K562 (cell line): ENCODE results near the gene ANKRD23. TPM values are rescaled to one million over a fixed set of nuclear protein-coding genes. Genes with fewer than 3 reads are reported as not detected.
A peak's percentile ranks its signal among the peaks of the same experiment; 100 is the strongest.

ENCODE experiments used
- ATAC-seq: fragments of 200-7000 bp; cut with Tn5 transposase; 3 replicates; pipeline ENCODE4 v1.9.1; 2020; ENCODE audit warnings: moderate library complexity
- BruUV-seq: library from RNA; stranded (reverse); fragments of 400-500 nt; replicated peaks from 2 replicates; lab custom pipeline; 2021; lab: Mats Ljungman, UMichigan
- CTCF ChIA-PET: fragments of 300-600 bp; formaldehyde crosslinking; extraction: SDS; loops from one replicate; lab custom pipeline; 2021; ENCODE audit warnings: low intra/inter-chr PET ratio; lab: Yijun Ruan, JAX
- POLR2A ChIA-PET: fragments of 300-600, 350-650 bp; sonication (Branson Sonifier 250); formaldehyde crosslinking; extraction: SDS; loops from one replicate; lab custom pipeline; 2021; ENCODE audit warnings: antibody characterized with exemption, inconsistent platforms; lab: Yijun Ruan, JAX
- DNase-seq, 4 experiments: peaks; one replicate each; pipeline versions ENCODE4 v3.0.0 to v3.0.0-alpha.2; 2011 to 2018; ENCODE audit warnings: low spot score in 3 of 4, mixed read lengths in 3 of 4; ENCODE audit errors: extremely low read depth in 1 of 4
- FAIRE-seq: peaks from 2 replicates; lab custom pipeline; 2011; peaks lifted over from hg19 to GRCh38; lab: Jason Lieb, UNC
- H2AFZ ChIP-seq: 2 replicates; pipeline ENCODE4 v1.6.0; 2011; ENCODE audit warnings: low read depth, low read length, control low read depth, inconsistent platforms
- H3K27ac ChIP-seq: fragments of 200-600 bp; 3 replicates; pipeline ENCODE4 v1.8.0; 2011; ENCODE audit warnings: low read depth, mild to moderate bottlenecking, control low read depth, inconsistent platforms, low read length, moderate library complexity, mixed read lengths; ENCODE audit errors: extremely low read depth
- H3K27me3 ChIP-seq, 2 experiments: fragments of 300-600 bp in 1 of 2; 2 replicates in 1 of 2; 3 replicates in 1 of 2; pipeline versions ENCODE4 v1.6.0 to v1.8.0; 2011; ENCODE audit warnings: inconsistent platforms in 2 of 2, low read length in 2 of 2, mild to moderate bottlenecking in 1 of 2, mixed read lengths in 1 of 2, moderate library complexity in 1 of 2; ENCODE audit not compliant: control insufficient read depth in 2 of 2, insufficient read depth in 2 of 2
- H3K36me3 ChIP-seq: fragments of 300-600 bp; 3 replicates; pipeline ENCODE4 v1.8.0; 2011; ENCODE audit warnings: mild to moderate bottlenecking, low read length, inconsistent platforms; ENCODE audit not compliant: control insufficient read depth, insufficient read depth
- H3K4me1 ChIP-seq, 2 experiments: fragments of 200-600 bp in 1 of 2; replicated peaks in 1 of 2; 2 replicates in 1 of 2; 3 replicates in 1 of 2; pipeline versions ENCODE4 v1.5.1 to v1.8.0; 2011; ENCODE audit warnings: inconsistent platforms in 2 of 2, low read length in 2 of 2, mild to moderate bottlenecking in 1 of 2, mixed read lengths in 1 of 2, moderate library complexity in 1 of 2; ENCODE audit not compliant: control insufficient read depth in 2 of 2, insufficient read depth in 2 of 2
- H3K4me2 ChIP-seq: 2 replicates; pipeline ENCODE4 v1.6.1; 2011; ENCODE audit warnings: low read length, control low read depth, inconsistent platforms, mixed read lengths; ENCODE audit not compliant: insufficient read depth
- H3K4me3 ChIP-seq: fragments of 200-600 bp; sonication (generic), shearing (Covaris generic); 2 replicates; pipeline ENCODE4 v1.5.1; 2016; ENCODE audit warnings: control low read depth, inconsistent platforms
- H3K79me2 ChIP-seq: fragments of 200-600 bp; 3 replicates; pipeline ENCODE4 v1.8.0; 2011; ENCODE audit warnings: low read length, inconsistent platforms; ENCODE audit not compliant: control insufficient read depth, insufficient read depth
- H3K9ac ChIP-seq, 2 experiments: 2 replicates each; pipeline versions ENCODE4 v1.6.0 to v1.6.1; 2011; ENCODE audit warnings: low read depth in 2 of 2, low read length in 2 of 2, control low read depth in 1 of 2, inconsistent platforms in 1 of 2, mild to moderate bottlenecking in 1 of 2, mixed read lengths in 1 of 2; ENCODE audit not compliant: insufficient read depth in 1 of 2
- H3K9me1 ChIP-seq: one replicate; pipeline ENCODE4 v1.6.0; 2011; ENCODE audit warnings: inconsistent platforms, mild to moderate bottlenecking, low read length, moderate library complexity; ENCODE audit not compliant: control insufficient read depth, insufficient read depth
- H3K9me3 ChIP-seq: replicated peaks from 2 replicates; pipeline ENCODE4 v1.5.1; 2011; ENCODE audit warnings: low read depth, low read length, inconsistent platforms; ENCODE audit not compliant: control insufficient read depth, insufficient read depth
- H4K20me1 ChIP-seq: replicated peaks from 2 replicates; pipeline ENCODE4 v1.6.1; 2011; ENCODE audit warnings: low read length, inconsistent platforms, mixed read lengths; ENCODE audit not compliant: control insufficient read depth, insufficient read depth
- CBX3 ChIP-seq, 2 experiments: IDR thresholded peaks; 1 replicate in 1 of 2; 2 replicates in 1 of 2; pipeline ENCODE4 v1.6.1; 2012; ENCODE audit warnings: inconsistent platforms in 2 of 2, low read length in 2 of 2, borderline replicate concordance in 1 of 2, control low read depth in 1 of 2
- CHD1 ChIP-seq: fragments of 200-600 bp; sonication (generic); IDR thresholded peaks from one replicate; pipeline ENCODE4 v1.6.1; 2012; ENCODE audit warnings: mild to moderate bottlenecking, moderate library complexity, low read length, inconsistent platforms
- KDM4B ChIP-seq, 2 experiments: fragments of 450-650 bp in 1 of 2; sonication (generic) in 1 of 2; IDR thresholded peaks; 2 replicates each; pipeline ENCODE4 v1.6.1; 2016 to 2017; ENCODE audit warnings: borderline replicate concordance in 2 of 2, antibody characterized with exemption in 1 of 2, low read depth in 1 of 2, mild to moderate bottlenecking in 1 of 2
- MCM7 ChIP-seq, 2 experiments: fragments of 450-650 bp; IDR thresholded peaks; 2 replicates each; pipeline ENCODE4 v1.6.1; 2016 to 2018
- NR2C2 ChIP-seq, 2 experiments: fragments of 200-800 bp in 1 of 2; sonication (Bioruptor generic) in 1 of 2; sonication (generic) in 1 of 2; formaldehyde crosslinking in 1 of 2; IDR thresholded peaks; 2 replicates each; pipeline versions ENCODE4 v1.6.1 to v1.8.0; 2016 to 2022; ENCODE audit warnings: mild to moderate bottlenecking in 1 of 2, missing compliant biosample characterization in 1 of 2, missing genetic modification characterization in 1 of 2, missing genetic modification reagents in 1 of 2
- NUFIP1 ChIP-seq: fragments of 450-650 bp; IDR thresholded peaks from 2 replicates; pipeline ENCODE4 v1.6.1; 2018; ENCODE audit not compliant: partially characterized antibody
- PYGO2 ChIP-seq: fragments of 450-650 bp; IDR thresholded peaks from 2 replicates; pipeline ENCODE4 v1.6.1; 2016; ENCODE audit warnings: mild to moderate bottlenecking, missing genetic modification characterization, moderate library complexity, missing compliant biosample characterization
- RAD21 ChIP-seq, 2 experiments: fragments of 250-450 bp in 1 of 2; fragments of 450-650 bp in 1 of 2; sonication (Bioruptor Pico) in 1 of 2; formaldehyde crosslinking in 1 of 2; IDR thresholded peaks in 1 of 2; conservative IDR thresholded peaks in 1 of 2; 2 replicates each; pipeline versions ENCODE4 v1.4.0 to v1.8.0; 2020 to 2022; ENCODE audit warnings: mild to moderate bottlenecking in 2 of 2, moderate library complexity in 1 of 2
- SMAD3 ChIP-seq: fragments of 450-650 bp; formaldehyde crosslinking; conservative IDR thresholded peaks from 2 replicates; pipeline ENCODE4 v1.4.0; 2020; ENCODE audit warnings: mild to moderate bottlenecking
- ZNF23 ChIP-seq: fragments of 250-450 bp; sonication (Bioruptor Pico); IDR thresholded peaks from 2 replicates; pipeline ENCODE4 v1.4.0; 2020; ENCODE audit warnings: mild to moderate bottlenecking
- WGBS: fragments of 100-300 bp; shearing (Covaris generic); methylation state at CpG from one replicate; pipeline ENCODE4 v1.1.6; 2016; ENCODE audit warnings: low coverage, mixed read lengths; ENCODE audit not compliant: insufficient coverage; ENCODE audit errors: missing lambda C conversion rate; 5-methylcytosine and 5-hydroxymethylcytosine counted together
- in situ Hi-C: fragments of 300-500 bp; cut with MboI; formaldehyde crosslinking; loops from 4 replicates; pipeline ENCODE4 v1.15.0; 2018; ENCODE audit warnings: inconsistent platforms, mixed read lengths
- intact Hi-C: fragments of 100-400 bp; cut with micrococcal nuclease; formaldehyde crosslinking; loops from 2 replicates; pipeline ENCODE4 v1.14.2; 2022
- polyA plus RNA-seq, 8 experiments: library from polyadenylated mRNA; depleted of rRNA in 4 of 8; stranded (reverse) in 5 of 8; unstranded in 3 of 8; fragments of >200 nt; fragmentation: Nextera tagmentation in 2 of 8; fragmentation: Illumina TruSeq in 1 of 8; extraction: Ambion mirVana in 2 of 8; extraction: Trizol in 1 of 8; gene quantifications; 2 replicates each; pipeline versions ENCODE4 v1.2.1 to v1.2.3, GENCODE V29; 2011 to 2014; ENCODE audit warnings: inconsistent platforms in 1 of 8, missing spikeins in 1 of 8
- total RNA-seq, 7 experiments: library from RNA; depleted of rRNA in 6 of 7; stranded (reverse); fragments of >200 nt in 6 of 7; fragmentation: Illumina TruSeq in 2 of 7; extraction: Trizol in 2 of 7; gene quantifications; 2 replicates each; pipeline versions ENCODE4 v1.2.1 to v1.2.3, GENCODE V29; 2011 to 2021; ENCODE audit warnings: low replicate concordance in 1 of 7
- TF ChIP-seq, protein P1 (sequence below), 2 experiments: fragments of 450-650 bp; conservative IDR thresholded peaks; 2 replicates each; pipeline ENCODE4 v1.6.1; 2017; ENCODE audit warnings: mild to moderate bottlenecking in 2 of 2, moderate library complexity in 2 of 2
- TF ChIP-seq, protein P2 (sequence below): fragments of 250-450 bp; sonication (Bioruptor Pico); IDR thresholded peaks from 2 replicates; pipeline ENCODE4 v1.6.1; 2021; ENCODE audit warnings: mild to moderate bottlenecking
- TF ChIP-seq, protein P3 (sequence below): sonication (generic); formaldehyde crosslinking; IDR thresholded peaks from 2 replicates; pipeline ENCODE4 v1.8.0; 2023; ENCODE audit warnings: missing genetic modification reagents, mild to moderate bottlenecking, borderline replicate concordance

Gene ANKRD23
- total and polyA plus RNA-seq, 9 of the 15 experiments (the other 6 are each of a cell fraction or from before 2014, with no cell fraction given): 0.32 to 4.8 (median 2.8) TPM

DNA sequence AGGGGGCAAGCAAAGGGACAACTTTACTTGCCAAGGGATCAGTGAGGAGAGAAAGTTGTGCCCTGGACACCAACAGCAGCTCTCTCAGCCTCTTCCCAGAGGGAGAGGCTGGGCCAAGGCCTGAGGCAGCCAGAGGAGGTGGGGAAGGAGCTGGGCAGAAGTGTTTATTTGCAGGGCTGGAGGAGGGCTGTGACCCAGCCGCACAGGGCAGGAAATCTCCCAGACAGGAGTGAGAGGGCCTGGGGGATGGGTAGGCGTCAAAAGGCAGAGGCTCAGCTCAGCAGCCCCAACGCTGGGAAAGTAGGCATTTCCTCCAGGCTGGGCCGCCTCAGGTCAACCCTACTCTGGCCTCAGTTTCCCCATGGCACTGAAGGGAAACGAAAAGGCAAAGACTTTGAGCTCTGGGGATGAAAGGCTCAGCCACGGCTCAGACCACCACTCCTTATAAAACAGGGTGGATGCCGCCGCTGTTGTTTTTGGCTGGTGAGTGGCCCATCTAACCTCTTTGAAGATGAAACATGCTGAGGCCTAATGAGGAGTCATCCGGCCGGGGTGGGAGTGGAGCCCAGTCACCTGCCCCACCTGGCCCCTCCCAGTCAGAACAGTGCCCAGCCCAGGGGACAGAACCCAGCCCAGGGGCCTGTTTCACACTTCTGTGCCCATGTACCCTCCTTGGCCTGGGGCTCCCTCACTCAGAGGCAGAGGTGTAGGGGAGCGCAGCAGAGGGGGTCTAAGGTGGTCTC is 47.9 kb upstream of the ANKRD23 start:
- no TSS peak for BruUV-seq
- Histone ChIP-seq H2AFZ (no peak overlapping the region), H4K20me1 (no peaks in the 10 kb centered on the region), H3K27me3 (no peaks in the 10 kb centered on the region), H3K9ac (peak overlapping the region; percentile 72 to 93), H3K4me3 (peak overlapping the region; percentile 45; the same call in 1 of the 2 replicates), H3K4me1 (peaks cover 76 to 84% of the 10 kb centered on the region in 2 experiments), H3K9me1 (no peaks in the 10 kb centered on the region), H3K36me3 (peaks cover 69% of the 10 kb centered on the region), H3K9me3 (no peaks in the 10 kb centered on the region), H3K79me2 (peaks cover 85% of the 10 kb centered on the region), H3K27ac (peak overlapping the region; percentile 77), H3K4me2 (peak overlapping the region; percentile 91)
- intact Hi-C loops: no loop called here
- peak; percentile 23 for ATAC-seq
- ChIA-PET CTCF (no interaction called here), POLR2A (interaction anchor here (0.6 to 9.0 kb wide), 6 partner anchors 9 to 1816 kb away, joined by 3 to 112 read pairs (median 5); no protein-coding TSS in a partner anchor)
- in situ Hi-C loops: no loop called here
- 51% methylated on average over 11 of the region's 11 CpGs for WGBS
- peak; percentile 23 for FAIRE-seq
- DNase-seq: peak in 1 of 4 experiments; percentile 62
- TF ChIP-seq SMAD3 (CRISPR knock-in tag): no peak
- no peak for TF ChIP-seq ZNF23 (CRISPR knock-in tag)
- TF ChIP-seq CBX3 (IDR thresholded peaks at IDR 0.05; ENCODE audit: borderline replicate concordance in 1 of 2, low read length in 2 of 2): no peak
- TF ChIP-seq KDM4B (IDR thresholded peaks at IDR 0.05; ENCODE audit: borderline replicate concordance in 2 of 2, low read depth in 1 of 2): no peak
- TF ChIP-seq PYGO2: no peak
- no peak for TF ChIP-seq NR2C2 (CRISPR knock-in tag; IDR thresholded peaks at IDR 0.05)
- peak; percentile 14; the same call in 1 of the 2 replicates for TF ChIP-seq NR2C2 (tag; IDR thresholded peaks at IDR 0.05)
- TF ChIP-seq, protein P1, sequence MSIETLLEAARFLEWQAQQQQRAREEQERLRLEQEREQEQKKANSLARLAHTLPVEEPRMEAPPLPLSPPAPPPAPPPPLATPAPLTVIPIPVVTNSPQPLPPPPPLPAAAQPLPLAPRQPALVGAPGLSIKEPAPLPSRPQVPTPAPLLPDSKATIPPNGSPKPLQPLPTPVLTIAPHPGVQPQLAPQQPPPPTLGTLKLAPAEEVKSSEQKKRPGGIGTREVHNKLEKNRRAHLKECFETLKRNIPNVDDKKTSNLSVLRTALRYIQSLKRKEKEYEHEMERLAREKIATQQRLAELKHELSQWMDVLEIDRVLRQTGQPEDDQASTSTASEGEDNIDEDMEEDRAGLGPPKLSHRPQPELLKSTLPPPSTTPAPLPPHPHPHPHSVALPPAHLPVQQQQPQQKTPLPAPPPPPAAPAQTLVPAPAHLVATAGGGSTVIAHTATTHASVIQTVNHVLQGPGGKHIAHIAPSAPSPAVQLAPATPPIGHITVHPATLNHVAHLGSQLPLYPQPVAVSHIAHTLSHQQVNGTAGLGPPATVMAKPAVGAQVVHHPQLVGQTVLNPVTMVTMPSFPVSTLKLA (conservative IDR thresholded peaks at IDR 0.05): no peak
- TF ChIP-seq, protein P2, sequence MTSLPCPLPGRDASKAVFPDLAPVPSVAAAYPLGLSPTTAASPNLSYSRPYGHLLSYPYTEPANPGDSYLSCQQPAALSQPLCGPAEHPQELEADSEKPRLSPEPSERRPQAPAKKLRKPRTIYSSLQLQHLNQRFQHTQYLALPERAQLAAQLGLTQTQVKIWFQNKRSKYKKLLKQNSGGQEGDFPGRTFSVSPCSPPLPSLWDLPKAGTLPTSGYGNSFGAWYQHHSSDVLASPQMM: no peak
- TF ChIP-seq, protein P3, sequence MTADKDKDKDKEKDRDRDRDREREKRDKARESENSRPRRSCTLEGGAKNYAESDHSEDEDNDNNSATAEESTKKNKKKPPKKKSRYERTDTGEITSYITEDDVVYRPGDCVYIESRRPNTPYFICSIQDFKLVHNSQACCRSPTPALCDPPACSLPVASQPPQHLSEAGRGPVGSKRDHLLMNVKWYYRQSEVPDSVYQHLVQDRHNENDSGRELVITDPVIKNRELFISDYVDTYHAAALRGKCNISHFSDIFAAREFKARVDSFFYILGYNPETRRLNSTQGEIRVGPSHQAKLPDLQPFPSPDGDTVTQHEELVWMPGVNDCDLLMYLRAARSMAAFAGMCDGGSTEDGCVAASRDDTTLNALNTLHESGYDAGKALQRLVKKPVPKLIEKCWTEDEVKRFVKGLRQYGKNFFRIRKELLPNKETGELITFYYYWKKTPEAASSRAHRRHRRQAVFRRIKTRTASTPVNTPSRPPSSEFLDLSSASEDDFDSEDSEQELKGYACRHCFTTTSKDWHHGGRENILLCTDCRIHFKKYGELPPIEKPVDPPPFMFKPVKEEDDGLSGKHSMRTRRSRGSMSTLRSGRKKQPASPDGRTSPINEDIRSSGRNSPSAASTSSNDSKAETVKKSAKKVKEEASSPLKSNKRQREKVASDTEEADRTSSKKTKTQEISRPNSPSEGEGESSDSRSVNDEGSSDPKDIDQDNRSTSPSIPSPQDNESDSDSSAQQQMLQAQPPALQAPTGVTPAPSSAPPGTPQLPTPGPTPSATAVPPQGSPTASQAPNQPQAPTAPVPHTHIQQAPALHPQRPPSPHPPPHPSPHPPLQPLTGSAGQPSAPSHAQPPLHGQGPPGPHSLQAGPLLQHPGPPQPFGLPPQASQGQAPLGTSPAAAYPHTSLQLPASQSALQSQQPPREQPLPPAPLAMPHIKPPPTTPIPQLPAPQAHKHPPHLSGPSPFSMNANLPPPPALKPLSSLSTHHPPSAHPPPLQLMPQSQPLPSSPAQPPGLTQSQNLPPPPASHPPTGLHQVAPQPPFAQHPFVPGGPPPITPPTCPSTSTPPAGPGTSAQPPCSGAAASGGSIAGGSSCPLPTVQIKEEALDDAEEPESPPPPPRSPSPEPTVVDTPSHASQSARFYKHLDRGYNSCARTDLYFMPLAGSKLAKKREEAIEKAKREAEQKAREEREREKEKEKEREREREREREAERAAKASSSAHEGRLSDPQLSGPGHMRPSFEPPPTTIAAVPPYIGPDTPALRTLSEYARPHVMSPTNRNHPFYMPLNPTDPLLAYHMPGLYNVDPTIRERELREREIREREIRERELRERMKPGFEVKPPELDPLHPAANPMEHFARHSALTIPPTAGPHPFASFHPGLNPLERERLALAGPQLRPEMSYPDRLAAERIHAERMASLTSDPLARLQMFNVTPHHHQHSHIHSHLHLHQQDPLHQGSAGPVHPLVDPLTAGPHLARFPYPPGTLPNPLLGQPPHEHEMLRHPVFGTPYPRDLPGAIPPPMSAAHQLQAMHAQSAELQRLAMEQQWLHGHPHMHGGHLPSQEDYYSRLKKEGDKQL (CRISPR knock-in tag): 0 out of 2 replicates have a peak, but pooled peaks have one; percentile 20
- no peak for TF ChIP-seq RAD21 (CRISPR knock-in tag; conservative IDR thresholded peaks at IDR 0.05 in 1 of 2, IDR thresholded peaks at IDR 0.05 in 1 of 2)
- TF ChIP-seq MCM7 (IDR thresholded peaks at IDR 0.05): no peak
- TF ChIP-seq CHD1: peak; percentile 29
- TF ChIP-seq NUFIP1: no peak
